ENCODE measurements around the gene MMP2.

MMP2 gene

DNA sequence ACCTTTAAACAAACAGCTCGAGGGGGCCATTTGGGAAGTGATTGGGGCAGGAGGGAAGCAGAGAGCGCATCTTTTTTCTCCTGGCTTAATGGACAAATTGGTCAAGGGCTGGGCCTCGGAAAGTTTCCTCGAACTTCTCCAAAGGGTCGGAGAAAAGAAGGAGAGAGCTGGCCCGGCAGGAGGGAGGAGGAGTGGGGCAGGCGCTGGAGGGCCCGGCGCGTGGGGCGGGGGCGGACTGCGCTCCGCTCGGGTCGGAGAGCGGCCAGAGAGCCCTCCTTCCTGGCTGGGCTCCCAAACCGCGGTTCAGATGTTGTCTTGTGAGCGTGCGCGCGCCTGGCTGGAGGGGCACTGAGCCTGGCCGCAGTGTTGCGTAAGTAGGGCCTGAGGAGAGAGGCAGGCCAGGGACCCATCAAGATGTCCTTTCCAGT, 1.2 kb downstream of the MMP2 start:
- no peak overlapping the region for H3K4me3 Mint-ChIP-seq
- no peaks in the 10 kb centered on the region for H3K36me3 Mint-ChIP-seq
- no peaks in the 10 kb centered on the region for H3K4me1 Mint-ChIP-seq
- H3K27me3 Mint-ChIP-seq = peaks cover 25% of the 10 kb centered on the region
- no peak overlapping the region for H3K27ac Mint-ChIP-seq
- H3K9me3 Mint-ChIP-seq = no peaks in the 10 kb centered on the region

DNA sequence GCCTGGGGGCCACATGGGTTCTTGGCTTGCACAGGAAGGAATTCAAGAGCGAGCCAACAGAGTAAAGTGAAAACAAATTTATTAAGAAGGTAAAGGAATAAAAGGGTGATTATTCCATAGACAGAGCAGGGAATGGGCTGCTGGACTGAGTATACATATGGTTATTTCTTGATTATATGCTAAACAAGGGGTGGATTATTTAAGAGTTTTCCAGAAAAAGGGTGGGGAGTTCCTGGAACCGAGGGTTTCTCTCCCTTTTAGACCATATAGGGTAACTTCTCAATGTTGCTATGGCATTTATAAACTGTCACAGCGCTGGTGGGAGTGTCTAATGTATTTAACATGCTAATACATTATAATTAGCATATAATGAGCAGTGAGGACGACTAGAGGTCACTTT, 2.0 kb downstream of the MMP2 start:
- H3K27me3 Mint-ChIP-seq = peaks cover 25% of the 10 kb centered on the region
- no peak overlapping the region for H3K4me3 Mint-ChIP-seq
- H3K36me3 Mint-ChIP-seq = no peaks in the 10 kb centered on the region
- no peaks in the 10 kb centered on the region for H3K9me3 Mint-ChIP-seq
- no peaks in the 10 kb centered on the region for H3K4me1 Mint-ChIP-seq
- no peak overlapping the region for H3K27ac Mint-ChIP-seq

DNA sequence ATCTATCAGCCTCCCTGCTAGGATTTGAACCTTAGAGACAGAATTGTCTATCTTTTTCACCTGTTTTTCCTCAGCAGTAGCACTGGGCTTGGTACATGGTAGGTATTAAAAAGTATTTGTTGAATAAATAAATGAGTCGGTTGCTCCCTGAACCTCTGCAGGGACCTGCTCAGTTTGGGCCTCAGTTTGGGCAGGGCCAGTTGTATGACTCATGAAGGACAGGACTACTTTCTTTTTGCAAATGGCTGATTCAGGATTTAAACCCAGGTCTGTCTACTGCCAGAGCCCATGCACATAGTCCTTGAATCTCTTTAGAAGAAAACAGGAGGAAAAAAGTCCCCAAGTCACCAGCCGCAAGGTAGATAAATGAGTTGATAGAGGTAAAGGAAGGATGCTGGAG, 3.1 kb downstream of the MMP2 start:
- H3K9me3 Mint-ChIP-seq = no peaks in the 10 kb centered on the region
- no peak overlapping the region for H3K4me3 Mint-ChIP-seq
- H3K27me3 Mint-ChIP-seq = peaks cover 25% of the 10 kb centered on the region
- no peaks in the 10 kb centered on the region for H3K36me3 Mint-ChIP-seq
- H3K27ac Mint-ChIP-seq = no peak overlapping the region
- H3K4me1 Mint-ChIP-seq = no peaks in the 10 kb centered on the region

DNA sequence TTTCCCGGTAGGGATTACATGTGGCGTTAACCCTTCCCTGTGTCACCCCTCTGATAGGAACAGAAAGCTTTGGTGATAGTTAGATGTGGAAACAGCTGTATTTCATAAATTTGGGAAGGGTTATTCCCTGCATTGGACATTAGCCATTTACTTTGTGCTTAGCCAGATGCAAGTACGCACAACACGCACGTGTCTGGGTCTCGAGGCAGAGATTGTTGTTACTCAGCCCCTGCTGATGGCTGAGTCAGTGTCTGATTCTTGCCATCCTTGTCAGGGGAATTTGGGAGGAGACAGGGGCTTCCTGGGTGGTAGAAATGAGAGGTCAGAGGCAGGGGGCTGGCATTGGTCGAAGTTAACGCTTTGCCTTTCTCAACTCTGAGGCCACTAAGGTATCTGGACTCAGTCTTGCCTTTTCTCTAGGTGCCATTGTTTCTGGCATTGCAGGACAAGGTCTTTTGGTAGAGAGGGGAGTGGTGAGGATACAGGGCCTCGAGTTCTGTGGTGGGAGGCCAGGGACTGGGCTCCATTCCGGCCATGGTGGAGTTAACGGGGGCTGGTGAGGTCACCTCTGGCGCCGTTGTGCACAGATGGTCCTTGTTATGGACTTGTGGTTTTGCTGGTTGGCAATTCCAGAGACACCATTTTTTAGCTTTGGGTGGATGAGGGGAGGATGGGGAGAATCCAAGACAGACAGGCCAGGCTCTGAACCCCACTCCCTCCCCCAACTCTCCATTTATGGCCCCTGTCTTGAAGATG, 8.2 kb downstream of the MMP2 start:
- H3K27me3 Mint-ChIP-seq = no peaks in the 10 kb centered on the region
- H3K4me1 Mint-ChIP-seq = no peaks in the 10 kb centered on the region
- H3K4me3 Mint-ChIP-seq = no peak overlapping the region
- no peak overlapping the region for H3K27ac Mint-ChIP-seq
- H3K9me3 Mint-ChIP-seq = no peaks in the 10 kb centered on the region
- H3K36me3 Mint-ChIP-seq = no peaks in the 10 kb centered on the region

DNA sequence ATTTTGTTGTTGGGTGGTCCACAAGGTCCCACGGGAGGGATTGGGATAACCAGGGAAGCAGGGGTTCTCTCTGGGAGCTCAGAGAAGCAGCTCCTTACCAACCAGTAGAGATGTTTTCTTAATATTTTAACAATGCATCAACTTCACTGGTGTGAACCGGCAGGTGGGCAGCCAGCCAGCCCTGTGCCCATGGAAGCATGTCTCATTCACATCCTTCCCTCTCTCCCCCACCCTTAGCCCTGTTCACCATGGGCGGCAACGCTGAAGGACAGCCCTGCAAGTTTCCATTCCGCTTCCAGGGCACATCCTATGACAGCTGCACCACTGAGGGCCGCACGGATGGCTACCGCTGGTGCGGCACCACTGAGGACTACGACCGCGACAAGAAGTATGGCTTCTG, 9.3 kb downstream of the MMP2 start:
- no peaks in the 10 kb centered on the region for H3K4me1 Mint-ChIP-seq
- no peaks in the 10 kb centered on the region for H3K9me3 Mint-ChIP-seq
- H3K27me3 Mint-ChIP-seq = no peaks in the 10 kb centered on the region
- H3K36me3 Mint-ChIP-seq = no peaks in the 10 kb centered on the region
- H3K4me3 Mint-ChIP-seq = no peak overlapping the region
- H3K27ac Mint-ChIP-seq = no peak overlapping the region

DNA sequence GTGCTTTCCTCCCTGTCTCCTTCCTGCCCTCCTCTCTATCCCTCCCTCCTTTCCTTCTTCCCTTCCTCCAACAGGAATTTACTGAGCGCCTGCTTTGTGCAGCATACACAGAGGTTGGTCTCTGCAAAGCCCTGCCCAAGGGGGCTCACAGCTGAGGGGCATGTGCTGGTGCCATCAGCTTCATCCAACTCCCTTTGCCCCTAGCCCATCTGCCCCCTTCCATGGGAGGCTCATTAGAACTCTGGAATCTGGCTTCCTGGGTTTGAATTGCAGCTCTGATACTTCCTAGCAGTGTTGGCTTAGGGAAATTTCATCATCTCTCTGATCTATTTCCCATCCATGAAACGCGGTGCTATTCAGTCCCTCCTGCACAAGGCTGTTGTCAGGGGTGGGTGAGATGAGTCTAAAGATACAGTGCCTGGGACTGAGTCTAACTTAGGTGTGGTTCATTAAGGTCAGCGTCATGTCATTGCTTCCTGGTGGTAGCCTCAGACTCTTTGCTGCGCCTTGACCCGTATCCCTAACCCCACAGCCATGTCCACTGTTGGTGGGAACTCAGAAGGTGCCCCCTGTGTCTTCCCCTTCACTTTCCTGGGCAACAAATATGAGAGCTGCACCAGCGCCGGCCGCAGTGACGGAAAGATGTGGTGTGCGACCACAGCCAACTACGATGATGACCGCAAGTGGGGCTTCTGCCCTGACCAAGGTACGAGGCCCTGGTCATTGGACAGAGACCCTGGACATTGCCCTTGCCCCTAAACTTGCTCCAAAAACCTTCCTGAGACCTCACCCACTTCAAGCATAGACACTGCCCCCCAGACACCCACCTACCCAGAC, 10.3 kb downstream of the MMP2 start:
- no peaks in the 10 kb centered on the region for H3K36me3 Mint-ChIP-seq

DNA sequence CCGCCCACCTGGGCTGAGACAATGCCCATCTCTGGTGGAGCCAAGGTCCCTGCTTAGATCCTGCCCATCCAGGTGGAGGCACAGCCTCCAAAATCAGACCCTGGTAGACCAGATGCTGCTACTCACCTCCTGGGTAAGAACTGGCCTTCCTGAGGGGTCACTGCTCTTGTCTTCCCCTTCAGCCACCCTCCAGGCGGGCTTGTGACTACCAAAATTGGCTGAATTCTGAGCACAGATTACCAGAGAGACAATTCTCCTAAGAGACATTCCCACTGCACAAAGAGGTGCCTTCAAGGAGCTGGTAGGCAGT, 10.9 kb downstream of the MMP2 start:
- H3K27ac Mint-ChIP-seq = no peak overlapping the region

More for the DNA sequence above, 10.3 kb downstream of the MMP2 start:
- Mint-ChIP-seq H3K27me3 (no peaks in the 10 kb centered on the region), H3K4me3 (no peak overlapping the region), H3K9me3 (no peaks in the 10 kb centered on the region), H3K4me1 (no peaks in the 10 kb centered on the region), H3K27ac (no peak overlapping the region)

DNA sequence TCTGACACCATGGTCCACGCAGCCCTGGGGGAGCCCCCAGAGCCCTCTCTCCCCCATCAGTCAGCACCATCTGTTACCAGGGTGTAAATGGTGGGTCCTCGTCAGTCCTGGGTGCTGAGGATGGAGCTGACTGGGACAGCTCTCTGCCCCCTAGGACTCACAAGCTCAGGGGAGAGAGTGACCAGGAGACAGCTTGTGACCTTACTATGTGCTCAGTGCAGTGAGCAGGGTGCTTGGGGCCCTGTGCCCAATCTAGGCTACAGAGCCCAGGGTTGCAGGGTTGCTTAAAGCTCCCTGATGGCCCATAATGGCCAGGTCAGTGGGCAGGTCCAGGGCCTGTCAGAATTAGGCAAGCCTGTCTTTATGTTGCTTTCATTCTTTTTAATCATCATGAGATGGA, 11.3 kb downstream of the MMP2 start:
- Mint-ChIP-seq H3K4me3 (no peak overlapping the region), H3K27ac (no peak overlapping the region), H3K27me3 (no peaks in the 10 kb centered on the region), H3K4me1 (no peaks in the 10 kb centered on the region), H3K9me3 (no peaks in the 10 kb centered on the region), H3K36me3 (no peaks in the 10 kb centered on the region)

More for the DNA sequence above, 10.9 kb downstream of the MMP2 start:
- no peaks in the 10 kb centered on the region for H3K36me3 Mint-ChIP-seq
- H3K9me3 Mint-ChIP-seq = no peaks in the 10 kb centered on the region
- H3K4me1 Mint-ChIP-seq = no peaks in the 10 kb centered on the region
- no peaks in the 10 kb centered on the region for H3K27me3 Mint-ChIP-seq
- H3K4me3 Mint-ChIP-seq = no peak overlapping the region

DNA sequence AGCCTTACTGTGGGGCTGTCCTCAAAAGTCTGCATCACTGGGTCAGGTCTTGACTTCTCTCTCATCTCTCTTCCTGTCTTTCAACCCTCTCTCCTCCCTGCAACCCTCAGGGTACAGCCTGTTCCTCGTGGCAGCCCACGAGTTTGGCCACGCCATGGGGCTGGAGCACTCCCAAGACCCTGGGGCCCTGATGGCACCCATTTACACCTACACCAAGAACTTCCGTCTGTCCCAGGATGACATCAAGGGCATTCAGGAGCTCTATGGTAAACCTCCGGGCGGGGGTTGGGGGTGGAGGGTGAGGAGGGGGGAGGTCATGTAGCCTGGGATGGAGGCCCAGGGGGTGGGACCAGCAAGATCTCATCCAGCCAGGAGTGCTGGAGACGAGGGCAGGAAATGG, 12.7 kb downstream of the MMP2 start:
- H3K27me3 Mint-ChIP-seq = peaks cover 3% of the 10 kb centered on the region
- no peaks in the 10 kb centered on the region for H3K4me1 Mint-ChIP-seq

DNA sequence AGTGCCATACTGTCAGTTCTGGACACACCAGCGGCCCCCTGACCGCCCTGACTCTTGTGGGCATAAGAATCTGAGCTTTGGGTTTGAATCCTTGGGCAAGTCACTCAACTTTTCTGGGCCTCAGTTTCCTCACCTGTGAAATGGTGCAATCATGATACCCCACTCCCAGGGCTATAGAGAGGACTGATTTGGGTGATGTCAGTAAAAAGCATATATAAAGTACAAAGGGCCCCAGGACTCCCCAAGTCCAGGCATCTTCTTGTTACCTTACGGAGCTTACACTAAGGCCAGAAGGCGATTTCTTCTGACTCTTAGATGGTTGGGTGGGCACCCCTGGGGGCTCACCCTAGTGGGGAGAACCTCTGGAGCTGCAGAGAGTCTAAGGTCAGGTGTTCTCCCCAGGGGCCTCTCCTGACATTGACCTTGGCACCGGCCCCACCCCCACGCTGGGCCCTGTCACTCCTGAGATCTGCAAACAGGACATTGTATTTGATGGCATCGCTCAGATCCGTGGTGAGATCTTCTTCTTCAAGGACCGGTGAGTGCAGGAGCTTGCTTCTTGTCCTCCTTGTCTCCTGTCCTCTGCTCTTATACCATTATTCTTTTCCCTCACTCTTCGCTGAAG, 13.9 kb downstream of the MMP2 start:
- Mint-ChIP-seq H3K4me3 (no peak overlapping the region), H3K4me1 (no peaks in the 10 kb centered on the region), H3K36me3 (no peaks in the 10 kb centered on the region), H3K27me3 (peaks cover 3% of the 10 kb centered on the region), H3K27ac (no peak overlapping the region), H3K9me3 (no peaks in the 10 kb centered on the region)

More for the DNA sequence above, 12.7 kb downstream of the MMP2 start:
- Mint-ChIP-seq H3K27ac (no peak overlapping the region), H3K36me3 (no peaks in the 10 kb centered on the region), H3K9me3 (no peaks in the 10 kb centered on the region), H3K4me3 (no peak overlapping the region)

DNA sequence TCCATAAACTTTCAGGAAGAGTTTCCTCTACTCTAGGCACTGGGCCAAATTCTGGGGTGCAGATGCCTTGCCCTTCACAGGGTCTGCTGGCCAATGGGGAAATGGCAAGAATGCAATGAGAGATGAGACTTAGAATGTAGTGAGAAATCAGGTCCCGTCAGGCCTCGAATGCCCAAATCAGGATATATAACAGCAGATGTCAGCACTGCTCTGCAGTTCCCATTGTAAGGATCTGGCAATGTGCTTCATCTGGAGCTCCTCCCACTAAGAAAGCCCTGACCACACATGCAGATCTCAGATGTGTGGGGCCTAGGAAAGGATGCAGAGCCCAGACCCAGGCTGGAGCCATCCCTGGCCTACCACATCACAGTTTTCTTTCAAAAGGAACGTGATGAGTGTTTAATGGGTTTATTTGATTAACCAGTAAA, 16.0 kb downstream of the MMP2 start:
- Mint-ChIP-seq H3K27me3 (peaks cover 3% of the 10 kb centered on the region), H3K9me3 (no peaks in the 10 kb centered on the region), H3K4me1 (peaks cover 7% of the 10 kb centered on the region), H3K27ac (no peak overlapping the region), H3K36me3 (no peaks in the 10 kb centered on the region), H3K4me3 (no peak overlapping the region)

DNA sequence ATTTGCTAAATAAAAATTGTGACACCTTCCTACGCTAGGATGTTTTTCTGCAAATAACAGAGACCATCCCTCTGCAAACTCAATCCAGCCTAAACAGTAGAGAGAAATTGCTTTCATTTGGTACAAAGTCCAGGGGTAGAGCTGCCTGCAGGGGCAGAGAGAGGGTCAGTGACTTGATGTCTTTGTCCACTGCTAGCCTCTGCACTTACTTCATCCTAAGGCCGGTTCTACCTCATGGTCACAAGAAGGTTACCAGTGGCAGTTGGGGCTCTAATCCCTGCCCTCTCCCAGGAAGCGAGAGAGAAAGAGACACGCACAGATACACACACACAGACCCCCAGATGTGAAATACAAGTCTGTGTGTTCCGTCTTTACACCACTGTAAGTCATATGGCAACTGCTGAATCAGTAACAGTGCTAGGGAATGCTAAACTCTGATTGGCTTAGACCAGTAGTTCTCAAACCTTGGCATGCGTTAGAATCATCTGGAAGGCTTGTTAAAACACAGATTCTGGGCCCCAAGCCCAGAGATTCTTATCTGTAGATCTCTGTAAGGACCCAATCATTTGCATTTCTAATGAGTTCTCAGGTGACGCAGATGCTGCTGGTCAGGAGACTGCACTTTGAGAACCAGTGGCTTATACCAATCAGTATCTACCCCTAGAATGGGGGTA, 16.8 kb downstream of the MMP2 start:
- peaks cover 11% of the 10 kb centered on the region for H3K4me1 Mint-ChIP-seq
- H3K36me3 Mint-ChIP-seq = no peaks in the 10 kb centered on the region
- H3K9me3 Mint-ChIP-seq = no peaks in the 10 kb centered on the region
- H3K27ac Mint-ChIP-seq = no peak overlapping the region
- no peak overlapping the region for H3K4me3 Mint-ChIP-seq
- H3K27me3 Mint-ChIP-seq = peaks cover 3% of the 10 kb centered on the region

DNA sequence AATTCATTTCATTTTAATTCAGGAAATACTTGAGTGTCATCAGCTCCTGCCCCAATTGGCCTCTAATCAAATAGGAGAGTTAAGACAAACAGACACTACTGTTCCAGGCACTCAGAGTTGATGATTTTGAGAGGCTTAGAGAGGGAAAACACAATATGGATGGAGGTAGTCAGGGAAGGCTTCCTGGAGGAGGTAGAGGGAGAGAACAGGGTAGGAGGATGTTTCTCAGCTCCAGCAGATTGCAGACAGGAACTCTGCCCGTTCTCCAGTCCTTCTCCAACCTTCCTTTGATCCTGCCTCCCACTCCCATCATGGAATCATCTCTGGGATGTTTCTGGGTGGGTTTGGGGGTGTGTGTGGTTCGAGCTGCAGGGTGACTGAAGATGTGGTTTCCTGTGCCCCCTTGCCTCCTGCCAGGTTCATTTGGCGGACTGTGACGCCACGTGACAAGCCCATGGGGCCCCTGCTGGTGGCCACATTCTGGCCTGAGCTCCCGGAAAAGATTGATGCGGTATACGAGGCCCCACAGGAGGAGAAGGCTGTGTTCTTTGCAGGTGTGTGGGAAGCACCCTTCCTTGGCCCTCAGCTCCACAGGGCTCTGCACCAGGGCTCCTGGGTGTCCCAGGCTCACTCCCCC, 17.6 kb downstream of the MMP2 start:
- Mint-ChIP-seq H3K4me1 (peaks cover 11% of the 10 kb centered on the region), H3K4me3 (no peak overlapping the region), H3K27me3 (peaks cover 3% of the 10 kb centered on the region), H3K9me3 (no peaks in the 10 kb centered on the region), H3K36me3 (no peaks in the 10 kb centered on the region), H3K27ac (no peak overlapping the region)

DNA sequence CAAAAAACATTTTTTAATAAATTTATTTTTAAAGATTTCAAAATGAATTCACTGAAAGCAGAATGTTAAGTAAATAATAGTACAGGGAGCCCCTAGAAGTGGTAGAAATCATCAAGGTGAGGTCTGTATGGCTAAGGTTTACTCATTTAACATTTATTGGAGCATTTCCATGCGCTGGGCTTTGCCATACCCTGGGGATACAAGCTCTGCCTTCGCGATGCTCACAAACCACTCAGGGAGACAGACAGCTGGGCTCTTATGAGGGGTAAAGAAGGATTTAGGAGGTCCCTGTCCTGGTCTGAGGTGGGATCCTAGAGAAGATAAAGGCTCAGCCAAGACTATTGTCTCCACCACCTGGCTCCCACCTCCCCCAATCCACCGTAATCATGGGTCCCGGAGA, 18.6 kb downstream of the MMP2 start:
- peaks cover 11% of the 10 kb centered on the region for H3K4me1 Mint-ChIP-seq
- no peak overlapping the region for H3K4me3 Mint-ChIP-seq
- no peaks in the 10 kb centered on the region for H3K9me3 Mint-ChIP-seq
- peaks cover 3% of the 10 kb centered on the region for H3K27me3 Mint-ChIP-seq
- H3K36me3 Mint-ChIP-seq = no peaks in the 10 kb centered on the region
- no peak overlapping the region for H3K27ac Mint-ChIP-seq

DNA sequence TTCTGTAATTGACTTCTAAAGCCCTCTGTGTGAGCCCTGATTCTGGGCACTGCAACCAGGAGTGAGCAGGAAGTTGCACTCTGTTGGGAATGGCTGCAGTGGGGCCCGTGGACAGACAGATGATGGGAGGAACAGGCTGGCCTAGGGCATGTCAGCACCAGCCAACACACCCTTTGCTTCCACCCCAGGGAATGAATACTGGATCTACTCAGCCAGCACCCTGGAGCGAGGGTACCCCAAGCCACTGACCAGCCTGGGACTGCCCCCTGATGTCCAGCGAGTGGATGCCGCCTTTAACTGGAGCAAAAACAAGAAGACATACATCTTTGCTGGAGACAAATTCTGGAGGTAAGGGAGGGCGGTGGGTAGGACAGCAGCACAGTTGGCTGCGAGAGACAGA, 19.1 kb downstream of the MMP2 start:
- H3K27me3 Mint-ChIP-seq = peaks cover 3% of the 10 kb centered on the region
- no peak overlapping the region for H3K4me3 Mint-ChIP-seq
- peaks cover 11% of the 10 kb centered on the region for H3K4me1 Mint-ChIP-seq
- H3K9me3 Mint-ChIP-seq = no peaks in the 10 kb centered on the region
- H3K27ac Mint-ChIP-seq = no peak overlapping the region
- no peaks in the 10 kb centered on the region for H3K36me3 Mint-ChIP-seq
